Renal cortex interstitium (tissue), 11 donors: ENCODE results near the gene DRC7. TPM values are rescaled to one million over a fixed set of nuclear protein-coding genes. Genes with fewer than 3 reads are reported as not detected.
"Not testable (repeated sequence)": the region's sequence is repeated elsewhere in the genome, so short reads cannot be mapped to it uniquely, and the experiment has no call there.

Experiments
- DNase-seq, 11 donors: peaks; one replicate each; pipeline ENCODE4 v3.0.0-alpha.2; 2013; ENCODE audit warnings: low read depth in 9 of 11, low spot score in 4 of 11; ENCODE audit errors: extremely low read depth in 1 of 11
- polyA plus RNA-seq, 3 donors: library from polyadenylated mRNA; unstranded; fragments of 120-200 nt; gene quantifications; one replicate each; pipeline ENCODE4 v1.2.1, GENCODE V29; 2013; ENCODE audit not compliant: insufficient read length in 3 of 3

Gene DRC7
- polyA plus RNA-seq, 3 donors = 2.4 to 4.8 (median 3.8) TPM

DNA sequence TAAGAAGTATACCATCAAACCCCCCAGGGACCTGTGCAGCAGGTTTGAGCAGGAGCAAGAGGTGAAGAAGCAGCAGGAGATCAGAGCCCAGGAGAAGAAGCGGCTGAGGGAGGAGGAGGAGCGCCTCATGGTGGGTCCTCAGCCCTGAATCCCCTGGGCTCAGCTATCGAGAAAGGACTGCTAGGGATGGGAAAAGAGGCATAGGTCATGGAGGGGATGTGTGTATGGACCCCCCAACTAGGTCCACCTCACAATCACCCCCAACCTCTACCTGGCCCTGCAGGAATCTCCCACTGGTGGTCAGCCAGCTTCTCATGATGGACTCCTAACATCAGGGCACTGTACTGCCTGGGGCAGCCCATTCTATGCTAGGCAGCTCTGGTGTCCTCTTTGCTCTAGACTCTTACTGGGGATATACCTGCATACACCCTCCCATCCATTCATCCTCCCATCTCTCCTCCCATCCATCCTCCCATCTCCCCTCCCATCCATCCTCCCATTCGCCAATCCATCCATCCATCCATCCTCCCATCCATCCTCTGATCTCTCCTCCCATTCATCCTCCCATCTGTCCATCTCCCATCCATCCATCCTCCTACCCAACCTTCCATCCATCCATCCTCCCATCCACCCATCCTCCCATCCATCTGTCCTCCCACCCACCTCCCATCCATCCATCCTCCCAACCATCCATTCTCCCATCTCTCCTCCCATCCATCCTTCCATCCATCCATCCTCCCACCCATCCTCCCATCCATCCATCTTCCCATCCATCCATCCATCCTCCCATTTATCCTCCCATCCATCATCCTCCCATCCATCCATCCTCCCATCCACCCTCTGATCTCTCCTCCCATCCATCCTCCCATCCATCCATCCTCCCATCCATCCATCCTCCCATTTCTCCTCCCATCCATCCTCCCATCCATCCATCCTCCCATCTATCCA, 10.6 kb downstream of the DRC7 start:
- DNase-seq = no peak

DNA sequence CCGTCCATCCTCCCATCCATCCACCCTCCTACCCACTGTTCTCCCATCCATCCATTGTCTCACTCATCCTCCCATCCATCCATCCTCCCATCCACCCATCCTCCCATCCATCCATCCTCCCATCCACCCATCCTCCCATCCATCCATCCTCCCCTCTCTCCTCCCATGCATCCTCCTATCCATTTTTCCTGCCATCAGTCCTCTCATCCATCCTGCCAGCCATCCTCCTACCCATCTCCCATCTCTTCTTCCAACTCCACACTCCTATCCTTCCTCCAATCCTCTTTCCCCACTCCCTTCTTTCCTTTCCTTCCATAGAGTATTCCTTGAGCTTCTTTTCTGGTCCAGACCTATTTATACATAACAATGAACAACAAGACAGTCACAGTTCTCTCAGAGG, 12.1 kb downstream of the DRC7 start:
- DNase-seq = no peak

DNA sequence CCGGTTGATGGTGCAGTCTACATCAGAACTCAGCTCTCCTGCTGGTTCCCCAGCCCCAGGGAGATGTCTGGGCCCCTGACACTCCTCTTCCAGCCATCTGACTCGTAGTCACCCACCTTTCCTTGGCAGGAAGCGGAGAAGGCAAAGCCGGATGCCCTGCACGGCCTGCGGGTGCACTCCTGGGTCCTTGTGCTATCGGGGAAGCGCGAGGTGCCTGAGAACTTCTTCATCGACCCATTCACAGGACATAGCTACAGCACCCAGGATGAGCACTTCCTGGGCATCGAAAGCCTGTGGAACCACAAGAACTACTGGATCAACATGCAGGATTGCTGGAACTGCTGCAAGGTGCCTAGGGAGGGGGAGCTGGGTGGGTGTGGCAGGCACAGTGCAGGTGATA, 12.7 kb downstream of the DRC7 start:
- no peak for DNase-seq

DNA sequence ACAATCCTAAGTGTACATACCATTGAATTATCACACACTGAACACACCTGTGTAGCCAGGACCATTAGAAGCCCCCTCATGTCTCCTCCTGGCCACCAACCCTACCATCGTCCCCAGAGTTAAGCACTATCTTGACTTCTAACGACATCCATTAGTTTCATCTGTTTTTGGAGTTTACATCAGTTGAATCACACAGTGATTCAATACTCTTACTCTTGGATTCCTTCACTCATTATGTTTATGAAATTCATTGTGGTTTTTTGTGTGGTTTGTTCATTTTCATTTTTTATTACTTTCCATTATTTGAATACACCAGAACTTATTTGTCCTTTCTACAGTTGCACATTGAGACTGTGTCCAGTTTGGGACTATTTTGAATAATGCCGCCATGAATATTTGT, 13.6 kb downstream of the DRC7 start:
- no peak for DNase-seq

DNA sequence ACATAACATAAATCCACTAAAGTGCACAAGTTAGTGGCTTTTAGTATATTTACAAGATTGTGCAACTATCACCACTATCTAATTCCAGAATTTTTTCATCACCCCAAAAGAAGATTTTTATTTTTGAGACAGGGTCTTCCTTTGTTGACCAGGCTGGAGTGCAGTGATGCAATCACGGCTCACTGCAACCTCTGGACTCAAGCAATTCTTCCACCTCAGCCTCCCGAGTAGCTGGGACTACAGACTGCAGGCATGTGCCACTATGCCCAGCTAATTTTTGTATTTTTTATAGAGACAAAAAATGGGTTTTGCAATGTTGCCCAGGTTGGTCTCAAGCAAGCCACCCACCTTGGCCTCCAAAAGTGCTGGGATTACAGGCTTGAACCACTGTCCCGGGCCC, 15.1 kb downstream of the DRC7 start:
- no peak for DNase-seq

- no peak for DNase-seq
Observed at GRCh38 chr16:57711346-57711745, 16.7 kb downstream of the DRC7 start.

GRCh38 chr16:57711993-57712392, 17.4 kb downstream of the DRC7 start:
- no peak for DNase-seq

GRCh38 chr16:57712569-57712968, 18.0 kb downstream of the DRC7 start:
- not testable (repeated sequence) for DNase-seq

- no peak for DNase-seq
Observed at GRCh38 chr16:57713596-57713995, 19.0 kb downstream of the DRC7 start.

DNA sequence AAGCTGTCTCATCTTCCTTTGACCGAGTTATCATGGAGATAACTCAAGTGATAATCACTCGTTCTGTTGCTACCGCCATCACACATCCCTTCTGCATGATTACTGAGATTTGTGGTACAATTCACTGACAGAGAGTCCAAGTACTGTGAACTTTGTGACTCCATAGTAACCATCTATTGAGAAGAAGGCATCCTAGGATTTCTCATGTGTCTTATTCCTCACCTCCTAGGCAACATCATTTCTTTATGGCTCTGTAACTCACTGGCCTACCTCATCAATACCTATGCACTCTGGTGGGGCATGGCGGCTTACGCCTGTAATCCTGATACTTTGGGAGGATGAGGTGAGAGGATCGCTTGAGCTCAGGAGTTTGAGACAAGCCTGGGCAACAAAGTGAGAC, 19.4 kb downstream of the DRC7 start:
- DNase-seq = no peak

GRCh38 chr16:57720142-57720575, 25.6 kb downstream of the DRC7 start:
- DNase-seq = peak in 1 of 11 donors; percentile 21

DNA sequence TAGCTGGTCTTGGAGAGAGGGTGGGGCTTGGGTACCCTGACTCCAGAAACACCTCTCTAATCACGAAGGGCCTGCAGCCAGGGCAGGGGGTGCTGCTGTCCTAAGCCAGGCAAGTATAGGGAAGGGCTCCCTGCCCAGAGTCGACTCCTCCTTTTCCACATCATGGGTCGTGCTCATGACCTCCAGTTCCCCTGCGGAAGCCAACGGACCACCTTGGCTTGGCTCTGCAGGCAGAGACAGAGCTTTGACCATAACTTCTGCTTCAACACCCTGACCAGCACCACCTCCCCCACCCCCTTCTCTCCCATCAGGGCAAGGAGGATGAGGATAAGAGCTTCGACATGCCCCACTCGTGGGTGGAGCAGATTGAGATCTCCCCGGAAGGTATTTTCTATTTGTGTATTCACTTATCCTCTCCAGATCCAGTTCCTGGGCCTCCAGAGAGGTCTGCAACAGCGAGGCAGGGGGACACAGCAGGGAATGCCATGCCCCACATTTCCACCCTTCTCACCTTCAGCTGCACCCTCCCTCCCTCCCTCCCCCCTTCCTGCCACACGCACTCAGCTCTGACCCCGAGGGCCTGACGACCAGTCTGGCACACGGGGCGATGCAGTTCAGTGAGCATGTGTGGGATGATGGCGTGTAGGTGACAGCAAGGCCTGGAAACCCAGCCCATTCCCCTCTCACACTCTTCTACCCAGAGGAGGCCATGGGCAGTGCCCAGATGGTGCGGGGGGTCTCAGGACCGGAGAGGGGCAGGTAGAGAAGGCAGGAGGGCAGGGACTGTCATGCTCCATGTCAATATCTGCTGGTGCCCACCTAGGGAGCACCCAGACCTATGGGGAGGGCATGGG, 27.0 kb downstream of the DRC7 start:
- no peak for DNase-seq

GRCh38 chr16:57722210-57722499, 27.5 kb downstream of the DRC7 start:
- DNase-seq = no peak

DNA sequence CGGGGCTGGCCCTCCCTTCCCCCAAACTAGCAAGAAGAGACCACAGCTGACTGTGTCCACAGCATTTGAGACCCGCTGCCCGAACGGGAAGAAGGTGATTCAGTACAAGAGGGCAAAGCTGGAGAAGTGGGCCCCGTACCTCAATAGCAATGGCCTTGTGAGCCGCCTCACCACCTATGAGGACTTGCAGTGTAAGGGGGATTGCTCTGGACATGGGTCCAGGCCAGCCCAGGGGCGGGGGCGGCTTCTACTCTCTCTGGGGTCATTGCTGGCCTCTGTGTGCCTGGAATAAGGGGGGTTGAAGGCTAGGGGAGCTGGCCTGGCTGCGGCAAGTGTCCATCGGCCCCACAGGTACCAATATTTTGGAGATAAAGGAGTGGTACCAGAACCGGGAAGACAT, 28.0 kb downstream of the DRC7 start:
- DNase-seq = no peak

DNA sequence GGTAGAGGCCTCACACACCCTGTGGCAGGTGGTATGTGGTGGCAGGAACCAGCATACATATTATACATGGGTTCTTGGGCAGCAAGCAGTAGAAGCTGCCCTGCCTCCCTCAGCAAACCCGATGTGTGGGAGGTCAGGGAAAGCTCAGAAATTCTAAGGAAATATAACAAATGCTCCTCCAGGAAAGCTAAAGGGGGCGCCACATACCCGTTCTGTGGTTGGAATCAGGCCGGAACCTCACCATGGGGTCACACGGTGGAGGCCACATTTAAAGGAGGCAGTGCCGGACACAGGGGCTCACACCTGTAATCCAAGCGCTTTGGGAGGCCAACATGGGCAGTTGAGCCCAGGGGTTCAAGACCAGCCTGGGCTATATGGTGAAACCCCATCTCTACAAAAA, 28.6 kb downstream of the DRC7 start:
- no peak for DNase-seq

DNA sequence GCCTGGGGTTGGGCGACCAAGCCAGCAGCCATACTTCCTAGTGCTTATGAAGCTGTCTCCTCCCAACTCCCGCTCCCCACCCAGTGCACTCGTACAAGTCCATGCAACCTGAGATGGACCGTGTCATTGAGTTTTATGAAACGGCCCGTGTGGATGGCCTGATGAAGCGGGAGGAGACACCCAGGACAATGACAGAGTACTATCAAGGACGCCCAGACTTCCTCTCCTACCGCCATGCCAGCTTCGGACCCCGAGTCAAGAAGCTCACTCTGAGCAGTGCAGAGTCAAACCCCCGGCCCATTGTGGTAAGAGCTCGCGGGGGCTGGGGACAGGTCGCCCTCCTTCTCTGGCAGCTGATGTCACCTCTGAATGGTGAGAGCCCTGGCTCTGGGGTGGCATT, 29.9 kb downstream of the DRC7 start:
- peak in 1 of 11 donors; percentile 11 for DNase-seq

DNA sequence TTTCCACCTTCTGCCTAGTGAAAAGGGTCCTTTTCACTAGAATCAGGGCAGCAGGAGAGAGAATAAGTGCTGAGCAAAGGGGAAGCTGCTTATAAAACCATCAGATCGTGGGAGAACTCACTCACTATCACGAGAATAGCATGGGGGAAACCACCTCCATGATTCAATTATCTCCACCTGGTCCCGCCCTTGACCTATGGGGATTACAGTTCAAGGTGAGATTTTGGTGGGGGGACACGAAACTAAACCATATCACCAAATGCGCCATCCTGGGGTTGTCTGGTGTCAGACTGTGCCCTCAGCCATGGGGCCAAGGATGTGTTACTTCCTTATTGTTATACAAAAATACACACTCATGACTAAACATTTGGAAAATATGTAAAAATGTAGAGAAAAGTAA, 30.5 kb downstream of the DRC7 start:
- DNase-seq = no peak

DNA sequence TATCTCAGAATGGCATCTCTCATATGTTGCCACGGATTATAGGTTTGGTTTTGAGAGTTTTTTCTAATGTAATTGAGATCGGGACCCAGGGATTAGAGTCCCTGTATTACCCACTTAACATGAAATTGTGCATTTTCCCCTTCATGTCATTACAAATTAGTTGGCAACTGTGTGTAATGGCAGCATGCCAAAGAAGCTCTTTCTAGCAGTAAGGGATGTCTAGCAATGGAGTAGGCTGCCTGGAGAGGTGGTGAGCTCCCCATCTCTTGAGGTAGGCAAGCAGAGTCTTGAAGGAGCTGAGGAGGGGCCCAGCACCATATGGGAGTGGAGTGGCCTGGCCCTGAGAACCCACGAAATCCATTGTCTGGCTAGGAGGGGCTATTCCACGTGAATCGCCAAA, 30.9 kb downstream of the DRC7 start:
- DNase-seq = no peak

GRCh38 chr16:57725976-57726375, 31.4 kb downstream of the DRC7 start:
- no peak for DNase-seq

- no peak for DNase-seq
Observed at GRCh38 chr16:57726433-57726947, 31.9 kb downstream of the DRC7 start.
